ENCODE results near the gene KRT79. TPM values are rescaled to one million over a fixed set of nuclear protein-coding genes. Genes with fewer than 3 reads are reported as not detected.

Gene KRT79
- total RNA-seq, 1 donor from 2014 or later, result not detected

DNA sequence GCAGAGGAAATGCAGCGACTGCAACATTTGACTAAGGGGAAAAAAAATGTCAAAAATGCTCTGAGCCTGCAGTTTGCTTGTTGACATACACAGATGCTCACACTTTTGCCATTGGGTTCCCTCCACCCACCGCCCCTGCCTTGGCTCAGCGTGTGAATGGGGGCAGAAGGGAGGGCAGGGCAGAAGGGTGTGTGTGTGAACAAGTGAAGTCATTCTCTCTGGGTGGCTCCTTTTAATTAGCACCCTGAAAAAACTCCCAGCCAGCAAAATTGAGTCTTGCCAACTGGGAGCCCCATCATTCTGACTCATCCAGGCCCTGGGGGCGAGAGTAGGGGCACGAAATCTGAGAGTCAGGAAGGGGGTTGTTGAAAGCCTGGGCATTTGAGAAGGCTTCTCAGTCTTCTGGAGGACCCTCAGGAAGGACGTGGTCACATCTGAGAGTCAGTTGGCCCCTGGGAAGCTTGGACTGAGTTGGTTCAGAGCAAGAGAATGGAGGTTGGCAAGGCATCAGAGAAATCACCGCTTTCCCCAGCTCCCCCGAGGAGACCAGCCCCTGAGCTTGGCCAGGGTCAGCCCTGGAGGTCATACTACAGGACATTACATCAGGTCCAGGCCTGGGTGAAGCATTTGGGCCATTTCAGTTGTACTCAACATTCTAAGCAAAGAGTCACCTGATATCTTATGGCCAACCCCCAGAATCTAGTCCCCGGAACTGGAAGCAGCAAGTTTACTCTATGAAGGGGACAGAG is 37.4 kb upstream of the KRT79 start:
- intact Hi-C loops (cut with DNase I), result loop anchor here (5.0 kb wide), 1 partner anchor 724 kb away; no protein-coding TSS in a partner anchor
- no peaks in the 10 kb centered on the region for H3K36me3 ChIP-seq
- peaks cover 3 to 19% of the 10 kb centered on the region in 2 donors for H3K4me1 ChIP-seq
- no peak overlapping the region for H3K4me3 ChIP-seq
- TF ChIP-seq, protein P1, sequence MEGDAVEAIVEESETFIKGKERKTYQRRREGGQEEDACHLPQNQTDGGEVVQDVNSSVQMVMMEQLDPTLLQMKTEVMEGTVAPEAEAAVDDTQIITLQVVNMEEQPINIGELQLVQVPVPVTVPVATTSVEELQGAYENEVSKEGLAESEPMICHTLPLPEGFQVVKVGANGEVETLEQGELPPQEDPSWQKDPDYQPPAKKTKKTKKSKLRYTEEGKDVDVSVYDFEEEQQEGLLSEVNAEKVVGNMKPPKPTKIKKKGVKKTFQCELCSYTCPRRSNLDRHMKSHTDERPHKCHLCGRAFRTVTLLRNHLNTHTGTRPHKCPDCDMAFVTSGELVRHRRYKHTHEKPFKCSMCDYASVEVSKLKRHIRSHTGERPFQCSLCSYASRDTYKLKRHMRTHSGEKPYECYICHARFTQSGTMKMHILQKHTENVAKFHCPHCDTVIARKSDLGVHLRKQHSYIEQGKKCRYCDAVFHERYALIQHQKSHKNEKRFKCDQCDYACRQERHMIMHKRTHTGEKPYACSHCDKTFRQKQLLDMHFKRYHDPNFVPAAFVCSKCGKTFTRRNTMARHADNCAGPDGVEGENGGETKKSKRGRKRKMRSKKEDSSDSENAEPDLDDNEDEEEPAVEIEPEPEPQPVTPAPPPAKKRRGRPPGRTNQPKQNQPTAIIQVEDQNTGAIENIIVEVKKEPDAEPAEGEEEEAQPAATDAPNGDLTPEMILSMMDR (IDR thresholded peaks at IDR 0.05), result no peak
- H3K27me3 ChIP-seq, result no peaks in the 10 kb centered on the region
- peak overlapping the region; percentile 56 to 67 for H3K27ac ChIP-seq
- H3K9me3 ChIP-seq, result no peaks in the 10 kb centered on the region
- peak in 1 of 2 donors; percentile 72 for DNase-seq (ENCODE audit: low spot score in 2 of 2)

DNA sequence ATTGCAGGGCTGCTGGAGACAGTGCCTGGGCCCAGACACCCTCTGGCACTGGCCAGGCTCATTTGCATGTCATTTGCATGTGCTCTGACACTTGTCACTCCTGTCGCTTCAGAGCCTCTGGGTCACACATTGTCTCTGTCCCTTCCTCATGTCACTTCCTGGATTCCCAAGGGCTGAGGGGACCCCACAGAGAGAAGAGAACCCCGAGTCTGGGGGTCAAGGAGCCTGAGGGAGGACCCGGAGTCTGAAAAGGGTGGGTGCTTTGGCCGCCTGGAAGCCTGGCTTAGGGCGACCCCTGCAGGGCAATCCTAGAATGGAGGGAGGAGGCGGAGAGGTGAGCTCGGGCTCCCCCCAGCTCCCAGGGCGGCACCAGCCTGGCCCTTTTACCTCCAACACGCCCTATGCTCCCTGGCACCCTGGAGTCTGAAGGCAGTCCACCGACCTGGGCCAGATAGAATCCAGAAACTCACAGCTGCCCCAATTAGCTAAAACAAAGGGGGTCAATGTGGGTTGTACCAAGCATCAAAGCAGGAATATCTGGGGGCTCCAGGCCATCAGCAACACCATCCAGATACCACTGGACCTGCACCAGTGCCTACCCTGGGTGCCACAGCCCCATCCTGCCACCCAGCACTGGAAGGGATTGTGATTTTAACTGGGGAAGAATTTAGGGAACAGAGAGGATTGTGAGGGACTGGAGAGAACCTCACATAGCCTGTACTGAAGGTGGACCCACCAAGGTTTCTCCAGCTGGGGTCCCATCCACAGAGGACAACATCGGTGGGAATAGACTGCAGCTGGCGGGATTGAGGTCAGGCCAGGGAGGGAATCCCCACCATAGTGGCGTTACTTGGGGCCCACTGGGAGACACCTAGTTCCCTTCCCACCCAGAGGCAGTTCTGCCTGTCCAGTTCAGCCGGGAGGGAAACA is 36.5 kb upstream of the KRT79 start:
- H3K4me1 ChIP-seq, result peaks cover 3 to 19% of the 10 kb centered on the region in 2 donors
- no peaks in the 10 kb centered on the region for H3K36me3 ChIP-seq
- no peak overlapping the region for H3K4me3 ChIP-seq
- DNase-seq (ENCODE audit: low spot score in 2 of 2), result peak in 1 of 2 donors; percentile 72
- H3K27ac ChIP-seq, result peak overlapping the region; percentile 12 to 56
- TF ChIP-seq, protein P1 (IDR thresholded peaks at IDR 0.05), result peak; percentile 25 to 47 (median 34)
- H3K9me3 ChIP-seq, result no peaks in the 10 kb centered on the region
- intact Hi-C loops (cut with DNase I), result loop anchor here (5.0 kb wide), 1 partner anchor 723 kb away; no protein-coding TSS in a partner anchor
- H3K27me3 ChIP-seq, result no peaks in the 10 kb centered on the region

DNA sequence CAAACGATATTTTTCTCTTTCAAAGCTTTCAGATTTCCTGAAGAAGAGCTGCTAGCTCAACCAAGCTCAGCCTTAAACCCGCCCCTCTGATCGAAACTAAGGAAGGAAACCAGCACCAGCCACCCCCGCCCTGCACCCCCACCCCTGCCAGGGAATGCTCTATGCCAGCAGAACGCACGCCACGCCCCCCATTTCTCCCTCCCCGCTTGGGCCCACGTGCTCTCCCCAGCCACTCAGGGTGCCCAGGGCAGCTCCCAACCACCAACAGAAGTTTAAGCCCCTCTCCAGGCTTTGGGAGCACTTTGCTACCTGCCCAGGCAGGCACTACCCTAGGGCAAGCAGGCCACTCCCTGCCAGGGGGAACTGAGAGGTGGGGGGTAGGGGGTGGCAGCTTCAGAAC is 33.5 kb upstream of the KRT79 start:
- H3K9me3 ChIP-seq, result no peaks in the 10 kb centered on the region
- no peak for DNase-seq (ENCODE audit: low spot score in 2 of 2)
- peaks cover 0 to 8% of the 10 kb centered on the region in 2 donors for H3K4me1 ChIP-seq
- H3K36me3 ChIP-seq, result no peaks in the 10 kb centered on the region
- H3K27ac ChIP-seq, result no peak overlapping the region
- intact Hi-C loops (cut with DNase I), result no loop called here
- H3K27me3 ChIP-seq, result no peaks in the 10 kb centered on the region
- TF ChIP-seq, protein P1 (IDR thresholded peaks at IDR 0.05), result no peak
- no peak overlapping the region for H3K4me3 ChIP-seq

DNA sequence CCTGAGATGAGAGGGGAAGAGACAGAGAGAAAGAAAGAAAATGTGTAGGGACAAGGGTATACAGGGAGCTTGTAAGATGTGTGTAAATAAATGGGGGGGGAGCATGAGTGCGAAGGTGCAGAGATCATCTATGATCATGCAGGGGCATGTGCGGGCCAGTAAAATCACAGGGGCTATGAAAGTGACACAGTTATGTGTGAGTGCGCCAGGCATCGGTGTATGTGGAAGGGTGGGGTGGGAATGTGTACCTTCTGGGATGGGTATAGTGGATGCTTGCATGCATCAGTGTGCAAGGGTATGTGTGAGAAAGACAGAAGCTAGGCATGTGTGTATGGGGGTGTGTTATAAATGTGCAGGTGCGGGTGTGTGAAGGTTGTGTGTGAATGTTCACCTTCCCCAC is 33.0 kb upstream of the KRT79 start:
- DNase-seq (ENCODE audit: low spot score in 2 of 2), result no peak
- intact Hi-C loops (cut with DNase I), result no loop called here
- H3K9me3 ChIP-seq, result no peaks in the 10 kb centered on the region
- no peak overlapping the region for H3K27ac ChIP-seq
- peaks cover 0 to 8% of the 10 kb centered on the region in 2 donors for H3K4me1 ChIP-seq
- no peaks in the 10 kb centered on the region for H3K36me3 ChIP-seq
- TF ChIP-seq, protein P1 (IDR thresholded peaks at IDR 0.05), result no peak
- no peaks in the 10 kb centered on the region for H3K27me3 ChIP-seq
- H3K4me3 ChIP-seq, result no peak overlapping the region

DNA sequence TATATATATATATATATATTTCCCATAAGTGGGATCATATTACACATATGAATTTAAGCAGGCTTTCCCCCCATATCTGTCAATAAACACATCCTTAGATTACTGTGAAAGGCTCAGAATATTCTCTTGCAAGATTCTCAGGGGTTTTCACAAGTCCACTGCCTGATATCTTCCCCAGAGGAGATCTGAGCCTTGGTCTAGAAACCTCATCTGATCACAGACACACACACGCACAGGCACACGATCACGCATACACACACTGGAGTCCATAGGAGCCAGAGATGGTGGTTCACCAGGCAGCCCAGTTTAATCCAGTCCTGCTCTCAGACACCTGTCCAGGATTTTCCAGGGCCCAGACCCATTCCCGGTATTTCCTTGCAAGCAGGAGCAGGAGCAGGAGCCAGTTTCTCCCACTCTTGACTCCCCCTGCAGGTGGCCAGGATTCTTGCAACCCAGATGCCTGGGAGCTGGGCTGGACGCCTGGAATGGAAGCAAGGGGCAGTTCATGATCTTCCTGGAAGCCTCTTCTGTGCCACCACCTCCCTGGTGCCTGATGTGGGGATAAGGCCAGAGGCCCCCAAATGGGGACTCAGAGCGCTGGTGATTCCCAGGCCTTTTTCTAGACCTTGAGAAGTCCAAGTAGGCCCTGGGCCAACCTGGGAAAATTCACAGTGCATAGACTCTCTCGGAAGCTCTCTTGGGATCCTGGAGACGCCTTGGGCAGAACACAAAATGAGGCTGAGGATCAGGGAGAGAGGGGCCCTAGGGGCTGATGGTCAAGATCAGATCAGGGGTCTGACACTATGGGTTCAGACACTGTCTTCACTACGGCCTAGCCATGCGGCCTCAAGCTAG is 31.2 kb upstream of the KRT79 start:
- no peaks in the 10 kb centered on the region for H3K36me3 ChIP-seq
- DNase-seq (ENCODE audit: low spot score in 2 of 2), result peak in 1 of 2 donors; percentile 76
- H3K27ac ChIP-seq, result no peak overlapping the region
- H3K9me3 ChIP-seq, result no peaks in the 10 kb centered on the region
- H3K4me1 ChIP-seq, result no peaks in the 10 kb centered on the region
- no peaks in the 10 kb centered on the region for H3K27me3 ChIP-seq
- H3K4me3 ChIP-seq, result no peak overlapping the region
- intact Hi-C loops (cut with DNase I), result no loop called here
- TF ChIP-seq, protein P1 (IDR thresholded peaks at IDR 0.05), result peak; percentile 58 to 71 (median 69)
